ENCODE data around the gene TMEM150B. TPM values are rescaled to one million over a fixed set of nuclear protein-coding genes. Genes with fewer than 3 reads are reported as not detected.
A peak's percentile ranks its signal among the peaks of the same experiment; 100 is the strongest.

TMEM150B gene
- total and polyA plus RNA-seq, 9 of the 15 experiments (the other 6 are each of a cell fraction or from before 2014, with no cell fraction given): 0.47 to 1.3 (median 0.74) TPM; not detected in 2

- 0 out of 2 replicates have a peak, but pooled peaks have one; percentile 48 for TF ChIP-seq NFRKB (IDR thresholded peaks at IDR 0.05; ENCODE audit: low read depth)
- no peak for TF ChIP-seq RBM22 (IDR thresholded peaks at IDR 0.05; ENCODE audit: low read depth, low read length, poor library complexity, severe bottlenecking)
- 0 out of 4 replicates have a peak, but pooled peaks of 1 of the 2 experiments have one; percentile 23 for TF ChIP-seq FOXK2 (conservative IDR thresholded peaks at IDR 0.05 in 1 of 2, IDR thresholded peaks at IDR 0.05 in 1 of 2; ENCODE audit: low read depth in 2 of 2)
- TF ChIP-seq ETV5 (CRISPR knock-in tag; IDR thresholded peaks at IDR 0.05; ENCODE audit: low read depth): no peak
- TF ChIP-seq LARP7 (IDR thresholded peaks at IDR 0.05): no peak
- TF ChIP-seq DIDO1 (tag; IDR thresholded peaks at IDR 0.05; ENCODE audit: low read depth): no peak
- TF ChIP-seq NFE2 (IDR thresholded peaks at IDR 0.05; ENCODE audit: low read depth): peak; percentile 89
- no peak for TF ChIP-seq ZBTB5 (IDR thresholded peaks at IDR 0.05)
- no peak for TF ChIP-seq RBM15 (IDR thresholded peaks at IDR 0.05; ENCODE audit: insufficient read depth, low read length)
- TF ChIP-seq AFF4 (CRISPR knock-in tag; IDR thresholded peaks at IDR 0.05): no peak
- no peak for TF ChIP-seq TRIM28 (IDR thresholded peaks at IDR 0.05)
- no peak for TF ChIP-seq NR2C2 (CRISPR knock-in tag; IDR thresholded peaks at IDR 0.05)
- TF ChIP-seq NR2C2 (tag; IDR thresholded peaks at IDR 0.05): no peak
- no peak for TF ChIP-seq GABPB1 (CRISPR knock-in tag; IDR thresholded peaks at IDR 0.05)
- no peak for TF ChIP-seq BMI1 (IDR thresholded peaks at IDR 0.05; ENCODE audit: low read length)
- TF ChIP-seq NCOA4 (IDR thresholded peaks at IDR 0.05; ENCODE audit: partially characterized antibody): no peak
- peak; percentile 20; the same call in 1 of the 2 replicates for TF ChIP-seq SPI1 (IDR thresholded peaks at IDR 0.05; ENCODE audit: borderline replicate concordance, low read depth, low read length)
- no peak for TF ChIP-seq ZNF696 (CRISPR knock-in tag; conservative IDR thresholded peaks at IDR 0.05)
- no peak for TF ChIP-seq MEIS2 (IDR thresholded peaks at IDR 0.05; ENCODE audit: partially characterized antibody)
- peak; percentile 99 for TF ChIP-seq ZNF316 (IDR thresholded peaks at IDR 0.05)
- TF ChIP-seq PHTF2 (CRISPR knock-in tag; IDR thresholded peaks at IDR 0.05): no peak
- TF ChIP-seq PRPF4 (IDR thresholded peaks at IDR 0.05; ENCODE audit: insufficient read depth, low read depth, low read length, poor library complexity, severe bottlenecking): no peak
Observed at GRCh38 chr19:55325172-55325571, at the start of gene TMEM150B (continued).

Measured in K562 (cell line).